DND-41 (cell line): ENCODE measurements around the gene RRP12.

Source experiments
- ATAC-seq: fragments of 200-7000 bp; cut with Tn5 transposase; 3 replicates; pipeline ENCODE4 v1.9.1; 2021; ENCODE audit warnings: low read depth; ENCODE audit not compliant: insufficient read depth
- DNase-seq: peaks from one replicate; pipeline ENCODE4 v3.0.0-alpha.2; 2020
- H2AFZ ChIP-seq: 2 replicates; pipeline ENCODE4 v1.6.0; 2012; ENCODE audit warnings: low read depth, low read length
- H3K27ac ChIP-seq: 2 replicates; pipeline ENCODE4 v1.5.1; 2012; ENCODE audit warnings: low read length, inconsistent platforms
- H3K27me3 ChIP-seq: fragments of 200-600 bp; sonication (generic); 2 replicates; pipeline ENCODE4 v1.6.0; 2012; ENCODE audit warnings: low read length, mild to moderate bottlenecking, inconsistent platforms; ENCODE audit not compliant: insufficient read depth, poor library complexity
- H3K36me3 ChIP-seq: 2 replicates; pipeline ENCODE4 v1.5.1; 2012; ENCODE audit warnings: low read length, inconsistent platforms; ENCODE audit not compliant: insufficient read depth
- H3K4me1 ChIP-seq: 2 replicates; pipeline ENCODE4 v1.5.1; 2012; ENCODE audit warnings: mild to moderate bottlenecking, low read length; ENCODE audit not compliant: insufficient read depth
- H3K4me2 ChIP-seq: 2 replicates; pipeline ENCODE4 v1.6.0; 2012; ENCODE audit warnings: mild to moderate bottlenecking, moderate library complexity, low read length, inconsistent platforms; ENCODE audit not compliant: insufficient read depth
- H3K4me3 ChIP-seq, 2 experiments: fragments of 200-600 bp in 1 of 2; shearing (Covaris generic) in 1 of 2; 2 replicates each; pipeline ENCODE4 v1.5.1; 2012 to 2016; ENCODE audit warnings: inconsistent platforms in 2 of 2, low read length in 2 of 2, mild to moderate bottlenecking in 2 of 2, low read depth in 1 of 2, moderate library complexity in 1 of 2
- H3K79me2 ChIP-seq: 2 replicates; pipeline ENCODE4 v1.6.0; 2012; ENCODE audit warnings: low read length, inconsistent platforms; ENCODE audit not compliant: insufficient read depth
- H3K9ac ChIP-seq: 2 replicates; pipeline ENCODE4 v1.6.0; 2012; ENCODE audit warnings: low read depth, mild to moderate bottlenecking, inconsistent platforms, low read length, moderate library complexity
- H3K9me3 ChIP-seq: 2 replicates; pipeline ENCODE4 v1.5.1; 2012; ENCODE audit warnings: low read length, moderate library complexity, mild to moderate bottlenecking, inconsistent platforms; ENCODE audit not compliant: insufficient read depth, severe bottlenecking
- H4K20me1 ChIP-seq: 2 replicates; pipeline ENCODE4 v1.6.0; 2012; ENCODE audit warnings: low read length; ENCODE audit not compliant: insufficient read depth
- CTCF ChIP-seq: IDR thresholded peaks from 2 replicates; pipeline ENCODE4 v1.5.1; 2012; ENCODE audit warnings: borderline replicate concordance, low read length, moderate library complexity, mild to moderate bottlenecking; ENCODE audit not compliant: poor library complexity, severe bottlenecking; ENCODE audit errors: extremely low read depth
- EZH2 ChIP-seq: IDR thresholded peaks from 3 replicates; pipeline ENCODE4 v1.6.1; 2012; ENCODE audit warnings: borderline replicate concordance, low read depth, mild to moderate bottlenecking, moderate library complexity, low read length, inconsistent platforms; ENCODE audit not compliant: severe bottlenecking

The RRP12 gene

DNA sequence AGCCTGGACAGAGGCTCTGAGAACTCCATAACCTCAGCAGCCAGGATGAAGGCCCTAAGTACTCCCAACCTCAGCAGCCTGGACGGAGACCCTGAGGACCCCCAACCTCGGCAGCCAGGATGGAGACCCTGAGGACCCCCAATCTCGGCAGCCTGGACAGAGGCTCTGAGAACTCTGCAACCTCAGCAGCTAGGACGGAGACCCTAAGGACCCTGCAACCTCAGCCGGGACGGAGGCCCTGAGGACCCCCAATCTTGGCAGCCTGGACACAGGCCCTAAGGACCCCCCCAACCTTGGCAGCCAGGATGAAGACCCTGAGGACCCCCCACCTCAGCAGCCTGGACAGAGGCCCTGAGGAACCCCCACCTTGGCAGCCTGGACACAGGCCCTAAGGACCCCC lies 16.5 kb downstream of the RRP12 start:
- Histone ChIP-seq H3K9me3 (no peaks in the 10 kb centered on the region), H3K36me3 (peaks cover 62% of the 10 kb centered on the region), H2AFZ (no peak overlapping the region), H4K20me1 (no peaks in the 10 kb centered on the region), H3K27me3 (no peaks in the 10 kb centered on the region), H3K27ac (no peak overlapping the region), H3K4me3 (no peak overlapping the region), H3K9ac (no peak overlapping the region), H3K4me1 (no peaks in the 10 kb centered on the region), H3K4me2 (no peak overlapping the region), H3K79me2 (no peaks in the 10 kb centered on the region)
- DNase-seq: no peak
- TF ChIP-seq EZH2 (no peak), CTCF (no peak)
- ATAC-seq: no peak

DNA sequence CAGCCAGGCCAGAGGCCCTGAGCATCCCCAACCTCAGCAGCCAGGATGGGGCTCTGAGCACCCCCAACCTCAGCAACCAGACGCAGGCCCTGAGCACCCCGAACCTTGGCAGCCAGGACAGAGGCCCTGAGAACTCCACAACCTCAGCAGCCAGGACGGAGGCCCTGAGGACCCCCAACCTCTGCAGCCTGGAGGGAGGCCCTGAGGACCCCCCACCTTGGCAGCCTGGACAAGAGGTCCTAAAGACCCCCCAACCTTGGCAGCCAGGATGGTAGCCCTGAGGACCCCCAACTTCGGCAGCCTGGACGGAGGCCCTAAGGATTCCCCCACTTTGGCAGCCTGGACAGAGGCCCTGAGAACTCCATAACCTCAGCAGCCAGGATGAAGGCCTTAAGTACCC lies 17.0 kb downstream of the RRP12 start:
- Histone ChIP-seq H3K4me3 (no peak overlapping the region), H4K20me1 (no peaks in the 10 kb centered on the region), H3K36me3 (peaks cover 63% of the 10 kb centered on the region), H3K4me1 (no peaks in the 10 kb centered on the region), H2AFZ (no peak overlapping the region), H3K4me2 (no peak overlapping the region), H3K27ac (no peak overlapping the region), H3K27me3 (no peaks in the 10 kb centered on the region), H3K9ac (no peak overlapping the region), H3K79me2 (no peaks in the 10 kb centered on the region), H3K9me3 (no peaks in the 10 kb centered on the region)
- ATAC-seq (no peak), DNase-seq (no peak)
- TF ChIP-seq EZH2: no peak
- TF ChIP-seq CTCF: no peak

DNA sequence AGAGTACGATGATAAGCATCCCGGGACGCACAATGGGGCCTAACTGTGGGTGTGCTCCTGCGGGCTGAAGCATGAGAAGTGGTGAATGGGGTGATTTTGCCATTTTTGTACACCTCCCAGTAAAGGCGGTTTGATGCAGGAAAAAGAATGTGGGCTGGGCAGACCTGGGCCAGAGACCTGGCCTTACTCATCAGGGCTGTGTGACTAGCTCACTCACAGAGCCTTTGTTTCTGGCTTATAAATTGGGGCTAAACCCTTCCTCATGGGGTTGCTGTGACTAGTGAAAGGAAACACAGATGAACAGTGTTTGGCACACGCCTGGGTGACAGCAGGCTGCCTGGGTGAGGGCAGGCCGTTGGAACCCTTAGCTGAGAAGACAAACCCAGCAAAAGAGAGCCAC lies 18.0 kb downstream of the RRP12 start:
- H3K4me1 ChIP-seq: no peaks in the 10 kb centered on the region
- no peak overlapping the region for H3K4me2 ChIP-seq
- H3K36me3 ChIP-seq: peaks cover 63% of the 10 kb centered on the region
- no peak overlapping the region for H2AFZ ChIP-seq
- TF ChIP-seq CTCF: no peak
- no peak for TF ChIP-seq EZH2
- no peaks in the 10 kb centered on the region for H4K20me1 ChIP-seq
- H3K79me2 ChIP-seq: no peaks in the 10 kb centered on the region
- no peak overlapping the region for H3K9ac ChIP-seq
- no peak overlapping the region for H3K27ac ChIP-seq
- DNase-seq (no peak), ATAC-seq (no peak)
- no peaks in the 10 kb centered on the region for H3K9me3 ChIP-seq
- H3K27me3 ChIP-seq: no peaks in the 10 kb centered on the region
- no peak overlapping the region for H3K4me3 ChIP-seq

DNA sequence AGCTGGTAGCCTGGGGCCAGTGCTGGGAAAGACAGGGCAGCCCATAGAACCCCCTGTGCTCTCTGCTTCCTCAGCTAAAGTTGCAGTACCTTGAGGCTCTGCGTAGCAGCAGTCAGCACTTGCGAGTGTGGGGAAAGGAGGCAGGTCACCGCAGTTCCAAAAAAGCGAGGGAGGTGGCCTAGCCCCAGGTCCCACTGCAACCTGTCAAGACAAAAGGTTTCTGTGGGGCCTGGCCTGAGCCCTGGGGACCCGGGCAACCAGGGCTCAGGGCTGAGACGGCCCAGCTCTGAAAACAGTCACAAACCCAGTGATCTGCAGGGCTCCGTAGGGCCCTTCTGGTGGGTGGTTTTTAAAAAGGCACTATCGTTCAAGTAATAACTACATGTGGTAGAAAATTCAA lies 19.5 kb downstream of the RRP12 start:
- H3K4me2 ChIP-seq: no peak overlapping the region
- no peaks in the 10 kb centered on the region for H4K20me1 ChIP-seq
- H2AFZ ChIP-seq: no peak overlapping the region
- peaks cover 70% of the 10 kb centered on the region for H3K36me3 ChIP-seq
- H3K27ac ChIP-seq: no peak overlapping the region
- H3K9ac ChIP-seq: no peak overlapping the region
- H3K79me2 ChIP-seq: no peaks in the 10 kb centered on the region
- H3K27me3 ChIP-seq: no peaks in the 10 kb centered on the region
- H3K9me3 ChIP-seq: no peaks in the 10 kb centered on the region
- no peaks in the 10 kb centered on the region for H3K4me1 ChIP-seq
- no peak overlapping the region for H3K4me3 ChIP-seq
- TF ChIP-seq CTCF: no peak
- no peak for TF ChIP-seq EZH2
- no peak for DNase-seq
- ATAC-seq: no peak
